Loucy (cell line): ENCODE data around the gene PWP2.

Experiments used
- H2AFZ ChIP-seq: fragments of 200-600 bp; sonication (generic); 2 replicates; pipeline ENCODE4 v1.6.0; 2016; ENCODE audit warnings: antibody characterized with exemption, mild to moderate bottlenecking, low read length, moderate library complexity
- H3F3A ChIP-seq: fragments of 200-600 bp; 2 replicates; pipeline ENCODE4 v1.6.0; 2016; ENCODE audit warnings: antibody characterized with exemption, low read depth, mild to moderate bottlenecking
- H3K27me3 ChIP-seq: fragments of 200-600 bp; sonication (generic); 2 replicates; pipeline ENCODE4 v1.6.1; 2014; ENCODE audit warnings: low read length, mild to moderate bottlenecking; ENCODE audit not compliant: insufficient read depth, poor library complexity, severe bottlenecking
- H3K36me3 ChIP-seq: fragments of 200-600 bp; sonication (generic); 2 replicates; pipeline ENCODE4 v1.6.1; 2016; ENCODE audit warnings: low read length; ENCODE audit not compliant: insufficient read depth
- H3K4me1 ChIP-seq: fragments of 200-600 bp; sonication (generic); 2 replicates; pipeline ENCODE4 v1.5.1; 2014; ENCODE audit warnings: low read length, mild to moderate bottlenecking; ENCODE audit not compliant: insufficient read depth, poor library complexity, severe bottlenecking
- H3K4me2 ChIP-seq: fragments of 200-600 bp; sonication (generic); 2 replicates; pipeline ENCODE4 v1.6.0; 2014; ENCODE audit warnings: antibody characterized with exemption, low read length, low read depth, mild to moderate bottlenecking; ENCODE audit not compliant: poor library complexity, severe bottlenecking
- H3K4me3 ChIP-seq: fragments of 200-600 bp; sonication (generic); 2 replicates; pipeline ENCODE4 v1.5.1; 2014; ENCODE audit warnings: low read length, mild to moderate bottlenecking, mixed read lengths; ENCODE audit not compliant: poor library complexity, severe bottlenecking
- H3K79me2 ChIP-seq: fragments of 200-600 bp; sonication (generic); 2 replicates; pipeline ENCODE4 v1.6.1; 2014; ENCODE audit warnings: low read length; ENCODE audit not compliant: insufficient read depth
- H3K9ac ChIP-seq: fragments of 200-600 bp; sonication (generic); 2 replicates; pipeline ENCODE4 v1.6.0; 2014; ENCODE audit warnings: mild to moderate bottlenecking, low read depth, low read length, moderate library complexity; ENCODE audit not compliant: poor library complexity, severe bottlenecking
- H3K9me2 ChIP-seq: fragments of 200-600 bp; sonication (generic); replicated peaks from 2 replicates; pipeline ENCODE4 v1.6.1; 2016; ENCODE audit warnings: low read depth, low read length, mixed read lengths
- H3K9me3 ChIP-seq: fragments of 200-600 bp; sonication (generic); 2 replicates; pipeline ENCODE4 v1.6.1; 2014; ENCODE audit warnings: mild to moderate bottlenecking, antibody characterized with exemption, low read length, low read depth; ENCODE audit not compliant: insufficient read depth
- H4K20me1 ChIP-seq: fragments of 200-600 bp; sonication (generic); 2 replicates; pipeline ENCODE4 v1.6.0; 2014; ENCODE audit warnings: antibody characterized with exemption, low read length, mild to moderate bottlenecking; ENCODE audit not compliant: insufficient read depth, poor library complexity, severe bottlenecking
- CTCF ChIP-seq: fragments of 200-600 bp; sonication (generic); conservative IDR thresholded peaks from 2 replicates; pipeline ENCODE4 v1.5.1; 2014; ENCODE audit warnings: mild to moderate bottlenecking, antibody characterized with exemption, low read length
- EZH2phosphoT487 ChIP-seq: fragments of 200-600 bp; IDR thresholded peaks from 2 replicates; pipeline ENCODE4 v1.6.1; 2018; ENCODE audit warnings: antibody characterized with exemption, mild to moderate bottlenecking, moderate library complexity, borderline replicate concordance

Gene PWP2

GRCh38 chr21:44088401-44088780 is 18.8 kb upstream of the PWP2 start:
- H3K27me3 ChIP-seq, result no peaks in the 10 kb centered on the region
- H3K9me3 ChIP-seq, result no peaks in the 10 kb centered on the region
- no peaks in the 10 kb centered on the region for H3F3A ChIP-seq
- H3K9ac ChIP-seq, result no peak overlapping the region
- peaks cover 3% of the 10 kb centered on the region for H3K4me1 ChIP-seq
- no peak overlapping the region for H2AFZ ChIP-seq
- H4K20me1 ChIP-seq, result no peaks in the 10 kb centered on the region
- no peak for TF ChIP-seq EZH2phosphoT487
- TF ChIP-seq CTCF, result no peak
- H3K36me3 ChIP-seq, result peaks cover 69% of the 10 kb centered on the region; the same call in 1 of the 2 replicates
- no peaks in the 10 kb centered on the region for H3K9me2 ChIP-seq
- H3K4me3 ChIP-seq, result no peak overlapping the region
- H3K79me2 ChIP-seq, result no peaks in the 10 kb centered on the region
- no peak overlapping the region for H3K4me2 ChIP-seq

- H3K27me3 ChIP-seq, result no peaks in the 10 kb centered on the region
- no peaks in the 10 kb centered on the region for H4K20me1 ChIP-seq
These were observed 17.9 kb upstream of the PWP2 start for GRCh38 chr21:44089001-44089911.

GRCh38 chr21:44090325-44090724 is 16.9 kb upstream of the PWP2 start:
- Histone ChIP-seq H3K36me3 (peaks cover 59% of the 10 kb centered on the region; the same call in 1 of the 2 replicates), H3K4me1 (no peaks in the 10 kb centered on the region), H3F3A (no peaks in the 10 kb centered on the region), H3K27me3 (no peaks in the 10 kb centered on the region), H4K20me1 (no peaks in the 10 kb centered on the region), H3K9me3 (no peaks in the 10 kb centered on the region), H3K4me3 (no peak overlapping the region), H3K9me2 (no peaks in the 10 kb centered on the region), H3K4me2 (no peak overlapping the region), H3K9ac (no peak overlapping the region), H3K79me2 (no peaks in the 10 kb centered on the region), H2AFZ (no peak overlapping the region)
- TF ChIP-seq EZH2phosphoT487 (no peak), CTCF (no peak)

More at GRCh38 chr21:44089001-44089911, 17.9 kb upstream of the PWP2 start:
- H3K9me2 ChIP-seq, result no peaks in the 10 kb centered on the region
- no peak overlapping the region for H3K4me2 ChIP-seq
- H3K79me2 ChIP-seq, result no peaks in the 10 kb centered on the region
- no peaks in the 10 kb centered on the region for H3K4me1 ChIP-seq
- H2AFZ ChIP-seq, result no peak overlapping the region
- H3F3A ChIP-seq, result no peaks in the 10 kb centered on the region
- TF ChIP-seq CTCF (no peak), EZH2phosphoT487 (no peak)
- H3K4me3 ChIP-seq, result no peak overlapping the region
- no peaks in the 10 kb centered on the region for H3K9me3 ChIP-seq
- no peak overlapping the region for H3K9ac ChIP-seq
- peaks cover 66% of the 10 kb centered on the region; the same call in 1 of the 2 replicates for H3K36me3 ChIP-seq
